NT2/D1 (cell line): ENCODE data around the gene BDKRB2.

Source experiments
- SUZ12 ChIP-seq: IDR thresholded peaks from 2 replicates; pipeline ENCODE4 v1.6.1; 2011; ENCODE audit not compliant: insufficient read length, insufficient read depth; ENCODE audit errors: extremely low read depth
- YY1 ChIP-seq: IDR thresholded peaks from 2 replicates; pipeline ENCODE4 v1.6.1; 2011; ENCODE audit not compliant: insufficient read length, insufficient read depth
- ZNF274 ChIP-seq: IDR thresholded peaks from 2 replicates; pipeline ENCODE4 v1.6.1; 2011; ENCODE audit warnings: mild to moderate bottlenecking, low read depth, low read length

GRCh38 chr14:96265383-96266095 is 60.9 kb downstream of the BDKRB2 start:
- TF ChIP-seq ZNF274 (no peak), YY1 (no peak), SUZ12 (no peak)
